T-helper 2 cell (primary cell): ENCODE results near the gene RCBTB1.
"Not testable (repeated sequence)": the region's sequence is repeated elsewhere in the genome, so short reads cannot be mapped to it uniquely, and the experiment has no call there.

Experiments used
- DNase-seq, 5 experiments: peaks; one replicate each; pipeline versions ENCODE4 v3.0.0 to v3.0.0-alpha.2; 2012 to 2022

Gene RCBTB1

DNA sequence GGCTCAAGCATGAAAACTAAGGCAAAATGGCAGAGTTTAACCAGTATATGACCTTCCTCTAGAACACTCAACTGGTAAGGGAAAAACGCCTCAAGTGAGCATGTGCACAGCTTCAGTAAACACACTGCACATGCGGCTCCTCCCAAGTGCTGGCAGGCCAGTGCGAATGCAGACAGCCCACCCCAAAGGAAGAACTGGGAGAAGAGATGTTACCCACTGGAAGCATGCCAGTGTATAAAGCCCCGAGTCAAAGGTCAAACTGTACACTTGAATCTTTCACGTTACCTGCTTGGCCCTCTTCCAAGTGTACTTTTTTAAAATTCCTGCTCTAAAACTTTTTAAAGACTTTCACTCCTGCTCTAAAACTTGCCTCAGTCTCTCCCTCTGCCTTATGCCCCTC, 19.2 kb upstream of the RCBTB1 start:
- no peak for DNase-seq

DNA sequence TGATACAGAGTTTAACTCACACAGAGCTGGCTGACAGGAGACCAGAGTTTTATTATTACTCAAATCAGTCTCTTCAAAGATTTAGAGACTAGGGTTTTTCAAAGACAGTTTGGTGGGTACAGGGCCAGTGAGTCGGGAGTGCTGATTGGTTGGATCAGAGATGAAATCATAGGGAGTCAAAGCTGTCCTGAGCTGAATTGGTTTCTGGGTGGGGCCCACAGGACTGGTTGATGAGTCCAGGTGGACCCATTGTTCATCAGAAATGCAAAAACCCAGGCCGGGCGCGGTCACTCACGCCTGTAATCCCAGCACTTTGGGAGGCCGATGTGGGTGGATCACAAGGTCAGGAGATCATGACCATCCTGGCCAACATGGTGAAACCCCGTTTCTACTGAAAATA, 17.3 kb upstream of the RCBTB1 start:
- DNase-seq, result not testable (repeated sequence)

- no peak for DNase-seq
Measured at GRCh38 chr13:49602005-49602404, 16.6 kb upstream of the RCBTB1 start.

DNA sequence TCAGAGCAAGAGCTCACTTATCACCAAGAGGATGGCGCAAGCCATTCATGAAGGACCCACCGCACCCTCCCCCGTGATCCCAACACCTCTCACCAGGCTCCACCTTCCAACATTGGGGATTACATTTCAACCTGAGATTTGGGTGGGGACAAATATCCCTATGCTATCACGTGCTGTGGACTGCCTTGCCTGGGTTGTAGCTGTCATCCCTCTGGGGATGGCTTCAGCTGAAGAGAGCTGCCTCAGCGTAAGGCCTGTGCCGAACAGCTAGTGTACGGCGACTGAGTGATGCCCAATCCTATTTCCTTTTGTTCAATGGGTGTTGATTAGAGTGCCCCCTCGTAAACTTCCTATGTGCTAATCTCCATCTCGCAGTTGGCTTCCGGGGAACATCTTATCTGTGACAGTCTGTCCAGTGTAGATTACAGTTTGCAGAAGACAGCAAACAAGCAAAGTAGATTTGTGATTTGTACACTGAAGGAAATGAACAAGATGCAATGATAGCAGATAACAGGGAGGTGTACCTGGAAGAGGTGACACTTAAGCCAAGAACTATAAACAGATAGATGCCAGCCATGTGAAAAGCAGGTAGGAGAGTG, 11.8 kb upstream of the RCBTB1 start:
- no peak for DNase-seq

DNA sequence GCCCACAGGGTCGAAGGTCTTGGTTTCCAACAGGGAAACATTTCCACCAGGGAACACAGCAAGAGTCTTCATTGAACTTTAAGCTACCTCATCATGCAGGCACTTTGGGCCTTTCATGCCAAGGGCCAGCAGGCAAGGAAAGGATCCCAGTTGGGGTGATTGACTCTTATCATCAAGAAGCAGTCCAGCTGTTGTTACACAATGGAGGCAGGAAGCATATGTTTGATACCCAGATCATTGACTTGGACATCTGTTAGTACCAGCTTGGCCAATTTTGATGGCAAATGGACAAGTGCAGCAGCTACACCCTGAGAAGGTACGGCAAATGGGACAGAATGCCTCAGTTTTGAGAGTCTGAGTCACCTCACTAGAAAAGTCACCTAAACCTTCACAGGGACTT, 10.9 kb upstream of the RCBTB1 start:
- DNase-seq, result no peak

- DNase-seq, result no peak
Measured at GRCh38 chr13:49594576-49594975, 9.2 kb upstream of the RCBTB1 start.

DNA sequence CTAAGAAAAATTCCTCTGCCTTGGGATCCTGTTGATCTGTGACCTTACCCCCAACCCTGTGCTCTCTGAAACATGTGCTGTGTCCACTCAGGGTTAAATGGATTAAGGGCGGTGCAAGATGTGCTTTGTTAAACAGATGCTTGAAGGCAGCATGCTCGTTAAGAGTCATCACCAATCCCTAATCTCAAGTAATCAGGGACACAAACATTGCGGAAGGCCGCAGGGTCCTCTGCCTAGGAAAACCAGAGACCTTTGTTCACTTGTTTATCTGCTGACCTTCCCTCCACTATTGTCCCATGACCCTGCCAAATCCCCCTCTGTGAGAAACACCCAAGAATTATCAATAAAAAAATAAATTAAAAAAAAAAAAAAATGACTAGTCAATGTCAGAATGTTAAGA, 8.5 kb upstream of the RCBTB1 start:
- DNase-seq, result not testable (repeated sequence)

DNA sequence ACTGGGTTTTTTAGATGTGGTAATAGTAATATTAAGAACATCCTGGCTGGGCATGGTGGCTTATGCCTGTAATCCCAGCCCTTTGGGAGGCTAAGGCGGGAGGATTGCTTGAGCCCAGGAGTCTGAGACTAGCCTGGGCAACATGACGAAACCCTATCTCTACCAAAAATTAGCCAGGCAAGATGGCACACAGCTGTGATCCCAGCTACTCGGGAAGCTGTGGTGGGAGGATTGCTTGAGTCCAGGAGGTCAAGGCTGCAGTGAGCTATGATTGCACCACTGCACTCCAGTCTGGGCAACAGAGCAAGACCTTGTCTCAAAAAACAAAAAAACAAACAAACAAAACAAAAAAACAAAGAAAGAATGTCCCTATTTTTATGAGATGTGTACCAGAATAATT, 5.4 kb upstream of the RCBTB1 start:
- not testable (repeated sequence) for DNase-seq

DNA sequence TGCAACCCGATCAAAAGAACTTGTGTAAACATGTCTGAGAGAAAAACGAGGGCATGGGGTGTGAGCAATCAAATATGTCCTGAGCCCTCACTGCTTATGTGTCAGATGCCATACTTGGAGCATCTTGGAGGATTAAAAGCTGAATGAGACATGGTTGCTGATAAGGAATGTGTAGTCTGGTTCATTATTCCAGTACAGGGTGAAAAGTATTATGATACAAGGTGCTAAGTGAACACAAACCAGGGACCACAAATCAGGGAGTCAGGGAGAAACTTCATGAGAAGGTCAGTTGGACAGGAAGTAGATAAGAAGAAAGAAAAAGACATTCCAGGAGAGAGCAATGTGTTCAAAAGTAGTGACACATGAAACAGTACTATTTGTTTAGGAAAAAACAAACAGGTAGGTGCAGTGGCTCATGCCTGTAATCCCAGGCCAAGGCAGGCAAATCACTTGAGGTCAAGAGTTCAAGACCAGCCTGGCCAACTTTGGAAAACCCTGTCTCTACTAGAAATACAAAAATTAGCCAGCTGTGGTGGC, 2.0 kb upstream of the RCBTB1 start:
- no peak for DNase-seq

DNA sequence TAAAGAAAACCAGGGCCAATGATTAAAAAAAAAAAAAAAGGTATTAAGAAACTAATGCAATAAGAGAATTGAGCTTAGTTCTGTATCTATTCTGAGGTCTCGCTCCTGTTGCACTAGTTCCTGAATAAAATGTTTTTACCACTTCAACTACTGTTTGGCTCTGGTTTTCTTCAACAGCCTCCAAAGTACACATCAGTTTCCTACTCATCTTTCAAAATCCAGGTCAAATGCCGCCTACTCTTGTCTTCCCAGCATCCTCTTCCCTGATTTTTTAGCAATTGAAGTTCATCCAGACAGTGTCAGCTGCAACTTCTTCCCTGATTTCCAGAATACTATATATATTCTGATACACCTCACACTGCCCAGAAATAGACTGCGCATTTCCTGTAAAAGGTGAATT, 1.4 kb upstream of the RCBTB1 start:
- no peak for DNase-seq

- DNase-seq, result peak in 1 of 5 experiments; percentile 51
Measured at GRCh38 chr13:49584771-49585182, 581 bp downstream of the RCBTB1 start.

DNA sequence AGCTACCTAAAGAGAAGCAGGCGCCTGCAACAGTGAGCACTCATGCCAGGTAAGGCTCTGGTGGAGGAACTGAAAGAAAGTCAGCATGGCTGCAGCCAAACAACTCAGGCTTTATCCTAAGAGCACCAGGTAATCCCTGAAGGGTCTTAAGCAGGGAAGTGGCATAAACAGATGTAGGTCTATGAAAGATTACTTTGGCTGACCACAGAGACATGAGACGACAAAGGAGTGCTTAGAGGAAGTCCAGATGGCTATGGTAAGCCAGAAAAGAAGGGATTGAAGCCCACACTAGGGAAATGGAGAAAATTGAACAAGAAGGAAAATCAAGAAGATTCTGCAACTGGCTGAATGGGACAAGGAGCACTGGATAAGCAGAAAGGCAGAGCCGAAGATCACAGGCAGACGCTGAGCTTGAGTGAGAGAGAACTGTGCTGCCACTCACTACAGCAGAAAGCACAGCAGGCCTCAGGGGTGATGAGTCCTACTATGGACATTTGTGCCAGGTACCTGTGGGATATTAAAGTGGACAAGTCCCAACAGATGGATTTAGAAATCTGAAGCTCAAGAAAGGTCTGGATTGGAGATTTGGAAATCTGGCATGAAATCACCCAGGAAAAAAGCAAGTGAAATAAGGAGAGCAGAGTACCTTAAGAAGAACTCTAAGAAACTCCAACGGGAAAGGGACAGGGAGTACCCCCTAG, 4.2 kb downstream of the RCBTB1 start:
- DNase-seq, result no peak

GRCh38 chr13:49579501-49579900, 5.9 kb downstream of the RCBTB1 start:
- DNase-seq, result no peak

DNA sequence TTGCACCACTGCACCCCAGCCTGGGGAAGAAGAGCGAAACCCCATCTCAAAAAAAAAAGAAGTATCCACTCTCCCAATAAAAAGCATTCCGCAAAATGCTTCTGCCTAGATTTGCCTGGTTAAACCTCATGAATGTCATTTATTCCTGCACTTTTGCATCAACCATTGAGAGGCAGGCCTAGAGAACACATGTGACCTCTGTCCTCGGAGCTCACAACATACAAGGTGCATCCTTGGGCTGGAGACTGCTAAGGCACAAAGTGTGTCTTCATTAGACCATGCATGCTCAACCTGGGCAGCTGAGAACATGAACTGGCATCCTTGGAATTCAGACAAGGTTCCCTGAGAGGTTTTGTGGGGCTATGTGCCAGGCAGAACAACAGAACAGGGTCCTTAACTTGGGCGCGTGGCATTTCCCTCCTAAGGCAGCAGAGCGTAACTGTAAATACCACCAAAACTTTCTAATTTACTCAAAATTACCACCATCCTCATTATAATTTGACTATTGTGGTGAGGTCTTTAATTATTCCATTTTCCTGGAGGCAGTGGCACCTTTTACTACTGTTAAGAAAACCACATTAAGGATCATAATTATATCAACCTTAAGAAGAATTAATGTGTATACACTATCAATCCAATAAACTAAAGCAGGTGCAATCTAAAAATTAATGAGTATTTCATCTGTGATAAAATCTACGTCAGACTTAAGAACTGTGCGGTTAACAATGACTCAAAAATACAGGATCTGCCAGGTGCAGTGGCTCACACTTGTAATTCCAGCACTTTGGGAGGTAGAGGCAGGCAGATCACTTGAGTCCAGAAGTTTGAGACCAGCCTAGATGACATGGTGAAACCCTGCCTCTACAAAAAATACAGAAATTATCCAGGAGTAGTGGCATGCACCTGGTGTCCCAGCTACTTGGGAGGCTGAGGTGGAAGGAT, 13.8 kb downstream of the RCBTB1 start:
- peak in 1 of 5 experiments; percentile 60 for DNase-seq

- DNase-seq, result peak in 1 of 5 experiments; percentile 73
Measured at GRCh38 chr13:49569993-49570689, 15.2 kb downstream of the RCBTB1 start.

- DNase-seq, result no peak
Measured at GRCh38 chr13:49567491-49567890, 17.9 kb downstream of the RCBTB1 start.

- no peak for DNase-seq
Measured at GRCh38 chr13:49566461-49566860, 18.9 kb downstream of the RCBTB1 start.

DNA sequence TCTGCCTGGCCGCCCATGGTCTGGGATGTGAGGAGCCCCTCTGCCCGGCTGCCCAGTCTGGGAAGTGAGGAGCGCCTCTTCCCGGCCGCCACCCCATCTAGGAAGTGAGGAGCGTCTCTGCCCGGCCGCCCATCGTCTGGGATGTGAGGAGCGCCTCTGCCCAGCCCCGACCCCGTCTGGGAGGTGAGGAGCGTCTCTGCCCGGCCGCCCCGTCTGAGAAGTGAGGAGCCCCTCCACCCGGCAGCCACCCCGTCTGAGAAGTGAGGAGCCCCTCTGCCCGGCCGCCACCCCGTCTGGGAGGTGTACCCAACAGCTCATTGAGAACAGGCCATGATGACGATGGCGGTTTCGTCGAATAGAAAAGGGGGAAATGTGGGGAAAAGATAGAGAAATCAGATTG, 19.9 kb downstream of the RCBTB1 start:
- DNase-seq, result not testable (repeated sequence)

GRCh38 chr13:49563516-49563915, 21.8 kb downstream of the RCBTB1 start:
- DNase-seq, result no peak

GRCh38 chr13:49561062-49561410, 24.3 kb downstream of the RCBTB1 start:
- DNase-seq, result no peak

DNA sequence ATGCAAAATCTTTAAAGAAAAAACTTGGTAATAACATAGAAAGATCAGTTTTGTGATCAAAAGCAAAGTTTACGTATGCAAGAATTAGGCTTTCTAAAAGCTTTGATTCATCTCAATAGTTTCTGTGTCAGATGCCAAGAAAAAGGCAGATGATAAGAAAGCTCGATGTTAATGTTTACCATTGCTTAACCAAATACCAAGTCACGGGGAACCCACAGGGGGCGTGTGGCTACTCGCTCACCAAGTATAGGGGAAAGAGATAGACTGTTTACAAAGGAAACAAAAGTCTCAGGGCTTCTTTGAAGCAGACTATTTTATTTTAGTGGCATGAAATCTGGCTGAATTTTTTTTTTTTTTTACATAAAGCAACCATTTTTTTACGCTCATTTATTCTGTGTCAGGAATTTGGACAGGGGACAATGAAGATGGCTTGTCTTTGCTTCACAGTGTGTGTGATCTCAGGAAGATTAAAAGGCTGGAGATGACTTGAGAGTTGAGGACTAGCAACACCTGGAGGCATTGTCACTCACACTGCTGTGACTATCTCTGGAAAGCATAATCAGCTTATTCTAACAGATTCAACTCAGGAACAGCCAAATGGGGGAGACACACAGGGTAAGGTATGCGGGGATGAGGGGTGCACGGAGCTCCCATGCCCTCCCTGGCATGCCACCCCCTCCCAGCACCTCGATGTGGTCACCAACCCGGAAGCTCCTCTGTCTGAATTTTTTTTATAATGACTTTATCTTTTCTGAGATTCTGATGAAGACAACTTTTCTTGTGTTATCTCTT, 24.9 kb downstream of the RCBTB1 start:
- peak in 1 of 5 experiments; percentile 63 for DNase-seq

DNA sequence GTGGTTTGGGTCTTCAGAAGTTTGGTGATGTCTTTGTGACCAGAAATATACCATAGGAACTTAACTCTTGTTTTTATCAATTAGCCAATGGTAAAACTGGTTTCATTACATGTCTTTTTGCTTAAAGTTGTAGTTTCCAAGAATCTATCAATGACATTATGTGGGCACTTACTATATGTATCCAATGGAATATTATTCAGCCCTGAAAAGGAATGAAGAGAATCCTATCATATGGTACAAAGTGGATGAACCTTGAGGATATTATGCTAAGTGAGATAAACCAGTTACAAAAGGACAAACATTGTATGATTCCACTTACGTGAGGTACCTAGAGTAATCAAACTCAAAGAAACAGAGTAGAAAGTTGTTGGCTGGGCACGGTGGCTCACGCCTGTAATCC, 26.4 kb downstream of the RCBTB1 start:
- no peak for DNase-seq
